Heart left ventricle (tissue), 16 donors: ENCODE data around the gene ATP23. TPM values are rescaled to one million over a fixed set of nuclear protein-coding genes. Genes with fewer than 3 reads are reported as not detected.

Experiments
- ATAC-seq, 4 donors: fragments of 200-7000 bp; cut with Tn5 transposase; one replicate each; pipeline ENCODE4 v1.9.1; 2020 to 2022; ENCODE audit warnings: moderate library complexity in 4 of 4, mild to moderate bottlenecking in 3 of 4, moderate number of reproducible peaks in 1 of 4
- DNase-seq, 5 donors: peaks; one replicate each; pipeline ENCODE4 v3.0.0-alpha.2; 2020
- H3K27ac ChIP-seq, 12 donors: fragments of 200-600 bp; sonication (generic) in 4 of 12; one replicate each; pipeline versions ENCODE4 v1.5.0 to v1.8.0; 2016 to 2022; ENCODE audit warnings: mild to moderate bottlenecking in 2 of 12
- H3K27me3 ChIP-seq, 9 donors: fragments of 200-600 bp; sonication (generic) in 2 of 9; one replicate each; pipeline versions ENCODE4 v1.5.1 to v1.8.0; 2016 to 2022; ENCODE audit warnings: mild to moderate bottlenecking in 3 of 9
- H3K36me3 ChIP-seq, 9 donors: fragments of 200-600 bp; sonication (generic) in 2 of 9; one replicate each; pipeline versions ENCODE4 v1.5.0 to v1.8.0; 2018 to 2022; ENCODE audit warnings: mild to moderate bottlenecking in 2 of 9
- H3K4me1 ChIP-seq, 12 donors: fragments of 200-600 bp; sonication (generic) in 4 of 12; one replicate each; pipeline versions ENCODE4 v1.5.0 to v1.8.0; 2016 to 2022; ENCODE audit warnings: mild to moderate bottlenecking in 3 of 12
- H3K4me3 ChIP-seq, 12 donors: fragments of 200-600 bp; sonication (generic) in 4 of 12; one replicate each; pipeline versions ENCODE4 v1.5.0 to v1.8.0; 2017 to 2022; ENCODE audit warnings: mild to moderate bottlenecking in 9 of 12, moderate library complexity in 4 of 12
- H3K9me3 ChIP-seq, 12 donors: fragments of 200-600 bp; sonication (generic) in 4 of 12; one replicate each; pipeline versions ENCODE4 v1.5.0 to v1.8.0; 2016 to 2022; ENCODE audit warnings: mild to moderate bottlenecking in 1 of 12
- CTCF ChIP-seq, 12 donors: fragments of 200-600 bp; sonication (generic) in 4 of 12; IDR thresholded peaks; one replicate each; pipeline versions ENCODE4 v1.5.0 to v1.8.0; 2018 to 2022; ENCODE audit warnings: antibody characterized with exemption in 12 of 12, mild to moderate bottlenecking in 5 of 12
- POLR2A ChIP-seq, 2 donors: fragments of 450-650 bp; IDR thresholded peaks; one replicate each; pipeline ENCODE4 v1.6.1; 2017; ENCODE audit warnings: antibody characterized with exemption in 2 of 2, mild to moderate bottlenecking in 2 of 2, moderate library complexity in 2 of 2
- WGBS, 4 donors: extraction: QIAGEN DNeasy Blood & Tissue Kit in 2 of 4; methylation state at CpG; one replicate each; pipeline versions ENCODE4 v1.1.5 to v1.1.7; 2013 to 2018; 5-methylcytosine and 5-hydroxymethylcytosine counted together
- intact Hi-C, 10 donors: fragments of 100-400 bp; cut with DNase I; formaldehyde crosslinking; loops; one replicate each; pipeline versions ENCODE4 v1.11.1 to v1.14.2; 2022
- polyA plus RNA-seq, 2 donors: library from polyadenylated mRNA; stranded (reverse); fragments of 200-250 nt; gene quantifications; one replicate each; pipeline ENCODE4 v1.2.3, GENCODE V29; 2013
- total RNA-seq, 9 donors: library from RNA; depleted of rRNA in 2 of 9; stranded (reverse); fragments of >200 nt in 2 of 9; fragmentation: NEBNext Ultra II Directional in 3 of 9; extraction: Animal tissue kit (Norgen Biotek cat#: 25700) in 3 of 9; gene quantifications; one replicate each; pipeline versions ENCODE4 v1.1.0 to v1.2.4, GENCODE V29; 2016 to 2023
- donor health status: ischemic (EF 13 %, LVEDD 7.1; RV severe dilation, severe dysfunction).
- donor health status: healthy with polysubstance abuse.
- donor health status: DM: no; HTN: yes; CAD: no.
- donor health status: DM: no; HTN: no; CAD: no.
- donor health status: ischemic (EF 25% LVEDD 6.9; RV normal size, moderate dysfunction).
- donor health status: ischemic (EF 25% LVEDD 5.7; RV mildly dilated, moderate dysfunction).
- donor health status: healthy.
- donor health status: DM: yes; HTN: yes; CAD: no.
- donor health status: ischemic (EF 35%, LVEDD 5.7; RV mildly dilated, moderate dysfunction).
- donor health status: nonischemic (EF 11% LVEDD 7.7; RV severe dilation, severe dysfunction).
- donor health status: DM: yes; HTN: yes; CAD: no.
- donor health status: PGD.
- donor health status: ischemic (EF 29% LVEDD 5.4; RV normal size, mild dysfunction).
- donor health status: nonischemic (EF 23%, LVEDD 6.1; RV moderate dilation, normal function).

Gene ATP23
- total and polyA plus RNA-seq, 11 donors: 1.8 to 10.4 (median 6.1) TPM

DNA sequence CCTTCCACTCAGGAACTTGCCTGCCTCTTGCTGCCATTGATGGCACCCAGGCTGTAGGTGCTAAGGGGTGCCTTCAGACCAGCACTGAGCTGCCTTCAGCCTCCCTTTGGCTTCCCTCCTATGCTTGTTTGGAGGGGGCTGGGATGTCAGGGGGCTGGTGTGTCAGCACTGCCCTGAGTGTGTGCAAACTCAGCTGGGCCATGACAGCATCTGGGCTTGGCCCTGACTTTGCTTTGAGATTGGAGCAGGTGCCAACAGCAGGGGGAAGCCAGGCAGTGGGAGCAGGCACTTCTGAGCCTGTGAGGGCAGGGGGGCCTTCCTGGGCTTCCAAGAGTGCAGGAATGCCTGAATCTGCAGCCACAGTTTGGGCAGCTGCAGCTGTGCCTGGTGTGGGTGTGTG, 56.9 kb downstream of the ATP23 start:
- H3K4me1 ChIP-seq: no peaks in the 10 kb centered on the region
- DNase-seq (no peak), ATAC-seq (no peak)
- no peaks in the 10 kb centered on the region for H3K27me3 ChIP-seq
- no peak overlapping the region for H3K27ac ChIP-seq
- H3K4me3 ChIP-seq: no peak overlapping the region
- H3K36me3 ChIP-seq: no peaks in the 10 kb centered on the region
- intact Hi-C loops: loop anchor here in 1 of 10 donors (10.0 kb wide), 1 partner anchor 307 kb away; no protein-coding TSS in a partner anchor
- H3K9me3 ChIP-seq: peaks cover 0 to 82% (median 36%) of the 10 kb centered on the region in 12 donors
- no peak for TF ChIP-seq POLR2A (IDR thresholded peaks at IDR 0.05)
- TF ChIP-seq CTCF (IDR thresholded peaks at IDR 0.05): no peak

GRCh38 chr12:58000499-58000898, 59.1 kb downstream of the ATP23 start:
- TF ChIP-seq POLR2A (IDR thresholded peaks at IDR 0.05) (no peak), CTCF (IDR thresholded peaks at IDR 0.05) (no peak)
- ATAC-seq (no peak), DNase-seq (no peak)
- H3K9me3 ChIP-seq: peaks cover 0 to 68% (median 35%) of the 10 kb centered on the region in 12 donors
- H3K36me3 ChIP-seq: no peaks in the 10 kb centered on the region
- intact Hi-C loops: no loop called here
- no peak overlapping the region for H3K4me3 ChIP-seq
- WGBS, 4 donors: 84 to 90% (median 89%) methylated on average over 2 of the region's 2 CpGs
- H3K4me1 ChIP-seq: no peaks in the 10 kb centered on the region
- H3K27ac ChIP-seq: no peak overlapping the region
- H3K27me3 ChIP-seq: no peaks in the 10 kb centered on the region

- no peak for DNase-seq
- ATAC-seq: no peak
- whole genome bisulfite sequencing, 4 donors: 86 to 92% (median 91%) methylated on average over 4 of the region's 4 CpGs
- Histone ChIP-seq H3K4me3 (no peak overlapping the region), H3K27me3 (no peaks in the 10 kb centered on the region), H3K4me1 (peaks cover 0 to 6% (median 0%) of the 10 kb centered on the region in 12 donors), H3K9me3 (no peaks in the 10 kb centered on the region), H3K27ac (no peak overlapping the region), H3K36me3 (no peaks in the 10 kb centered on the region)
- TF ChIP-seq POLR2A (IDR thresholded peaks at IDR 0.05): no peak
- no peak for TF ChIP-seq CTCF (IDR thresholded peaks at IDR 0.05)
- intact Hi-C loops: no loop called here
These were observed 66.5 kb downstream of the ATP23 start for GRCh38 chr12:58007875-58008274.

DNA sequence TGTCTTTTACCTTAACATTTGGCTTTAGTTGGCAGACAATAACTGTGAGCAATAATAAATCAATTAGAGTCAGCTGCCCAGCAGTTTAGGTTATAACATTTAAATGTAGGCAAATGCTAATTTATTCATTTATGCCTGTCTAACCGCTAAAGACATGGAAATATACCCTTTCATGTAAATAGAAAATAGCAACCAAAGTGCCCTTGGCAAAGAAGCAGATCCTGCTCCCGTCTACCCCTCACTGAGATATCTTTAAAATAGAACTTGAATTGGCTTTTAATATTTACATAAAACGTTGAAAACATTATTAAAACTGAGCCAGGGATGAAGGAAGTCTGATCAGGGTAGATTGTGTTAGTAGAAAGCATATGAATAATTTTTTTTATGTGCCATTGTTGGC, 67.3 kb downstream of the ATP23 start:
- Histone ChIP-seq H3K27ac (no peak overlapping the region), H3K4me1 (peaks cover 0 to 6% (median 0%) of the 10 kb centered on the region in 12 donors), H3K36me3 (no peaks in the 10 kb centered on the region), H3K4me3 (no peak overlapping the region), H3K27me3 (no peaks in the 10 kb centered on the region), H3K9me3 (no peaks in the 10 kb centered on the region)
- no peak for TF ChIP-seq CTCF (IDR thresholded peaks at IDR 0.05)
- no peak for TF ChIP-seq POLR2A (IDR thresholded peaks at IDR 0.05)
- no peak for ATAC-seq
- 18 to 49% (median 46%) methylated on average over 2 to 3 of the region's 3 CpGs for WGBS, 4 donors
- DNase-seq: no peak
- intact Hi-C loops: no loop called here

Other genes starting within 250 kb of the ATP23 start
- 100 to 1,000 TPM in 7 of 9 donors, 10 to 100 TPM in 2; 93.4 to 188 (median 130) TPM for gene OS9, start 247.4 kb upstream of the ATP23 start, total RNA-seq
- 100 to 1,000 TPM in 1 of 2 donors, 10 to 100 TPM in 1; 89.4 to 196 TPM for gene OS9, start 247.4 kb upstream of the ATP23 start, polyA plus RNA-seq
- 10 to 100 TPM in 2 of 9 donors, 1 to 10 TPM in 7; 4.2 to 12.0 (median 5.5) TPM for gene AGAP2, start 202.8 kb upstream of the ATP23 start, total RNA-seq
- 1 to 10 TPM; 3.9 to 8.6 TPM for gene AGAP2, start 202.8 kb upstream of the ATP23 start, polyA plus RNA-seq
- 10 to 100 TPM; 27.2 to 59.3 (median 31.4) TPM for gene TSPAN31, start 196.5 kb upstream of the ATP23 start, total RNA-seq
- gene TSPAN31, start 196.5 kb upstream of the ATP23 start, polyA plus RNA-seq: 10 to 100 TPM; 31.1 to 41.2 TPM
- gene CDK4, start 189.3 kb upstream of the ATP23 start, total RNA-seq: 10 to 100 TPM; 38.1 to 62.1 (median 50.2) TPM
- 10 to 100 TPM; 23.4 to 81.9 TPM for gene CDK4, start 189.3 kb upstream of the ATP23 start, polyA plus RNA-seq
- 10 to 100 TPM; 11.3 to 18.9 (median 13.3) TPM for gene MARCHF9, start 186.5 kb upstream of the ATP23 start, total RNA-seq
- gene MARCHF9, start 186.5 kb upstream of the ATP23 start, polyA plus RNA-seq: 10 to 100 TPM; 13.6 to 15.8 TPM
- gene CYP27B1, start 174.5 kb upstream of the ATP23 start, total RNA-seq: under 1 TPM in 5 of 9 donors, not detected in 4; 0.16 to 0.77 (median 0.19) TPM
- gene CYP27B1, start 174.5 kb upstream of the ATP23 start, polyA plus RNA-seq: under 1 TPM; 0.11 to 0.19 TPM
- gene METTL1, start 169.5 kb upstream of the ATP23 start, total RNA-seq: 10 to 100 TPM in 3 of 9 donors, 1 to 10 TPM in 5, under 1 TPM in 1; 0.95 to 16.6 (median 7.7) TPM
- gene METTL1, start 169.5 kb upstream of the ATP23 start, polyA plus RNA-seq: 10 to 100 TPM in 1 of 2 donors, 1 to 10 TPM in 1; 9.4 to 28.5 TPM
- gene EEF1AKMT3, start 169.0 kb upstream of the ATP23 start, total RNA-seq: 1 to 10 TPM; 1.2 to 4.5 (median 1.9) TPM
- 1 to 10 TPM in 1 of 2 donors, under 1 TPM in 1; 0.84 to 1.2 TPM for gene EEF1AKMT3, start 169.0 kb upstream of the ATP23 start, polyA plus RNA-seq
- gene TSFM, start 158.8 kb upstream of the ATP23 start, total RNA-seq: 10 to 100 TPM; 38.8 to 62.5 (median 45.4) TPM
- gene TSFM, start 158.8 kb upstream of the ATP23 start, polyA plus RNA-seq: 10 to 100 TPM; 37.6 to 80.8 TPM
- gene AVIL, start 122.8 kb upstream of the ATP23 start, total RNA-seq: 1 to 10 TPM; 1.3 to 6.2 (median 2.4) TPM
- 1 to 10 TPM; 1.9 to 2.1 TPM for gene AVIL, start 122.8 kb upstream of the ATP23 start, polyA plus RNA-seq
- gene CTDSP2, start 94.8 kb upstream of the ATP23 start, total RNA-seq: 100 to 1,000 TPM in 3 of 9 donors, 10 to 100 TPM in 6; 69.9 to 191 (median 89.3) TPM
- gene CTDSP2, start 94.8 kb upstream of the ATP23 start, polyA plus RNA-seq: 10 to 100 TPM; 28.0 to 68.4 TPM